ENCODE results near the gene SPACDR. TPM values are rescaled to one million over a fixed set of nuclear protein-coding genes. Genes with fewer than 3 reads are reported as not detected.

SPACDR gene
- polyA plus RNA-seq, 1 experiment = 0.76 TPM

DNA sequence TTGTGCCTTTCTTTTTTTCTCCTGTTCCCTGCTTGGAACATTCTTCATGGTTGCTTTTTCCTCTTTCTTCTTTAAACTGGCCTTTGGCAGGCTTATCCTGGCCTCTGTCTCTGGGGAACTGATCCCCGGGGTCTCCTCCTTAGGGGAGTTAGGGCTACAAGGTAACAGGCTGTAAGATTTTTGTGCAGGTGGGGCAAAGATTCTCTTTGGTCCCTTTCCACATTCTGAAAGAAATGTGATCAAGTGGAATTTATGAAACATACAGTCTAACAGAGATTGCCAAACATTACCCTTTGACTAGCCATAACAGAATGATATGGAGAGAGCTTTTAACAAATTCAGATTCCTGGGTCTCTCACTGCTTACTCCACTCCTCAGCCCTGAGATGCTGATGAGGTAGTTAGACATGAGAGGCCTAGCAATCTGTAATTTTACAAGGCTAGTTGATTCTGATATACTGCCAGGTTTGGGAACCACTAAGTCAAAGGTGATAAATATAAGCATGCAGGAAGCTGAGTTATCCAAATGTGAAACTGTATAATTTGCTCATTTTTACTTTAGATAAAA, 44.3 kb downstream of the SPACDR start:
- no peak overlapping the region for H3K4me3 ChIP-seq (ENCODE audit: low read depth, low read length)
- no peaks in the 10 kb centered on the region for H3K27me3 ChIP-seq (ENCODE audit: control insufficient read depth, insufficient read depth, low read length)
- no peak overlapping the region for H3K27ac ChIP-seq (ENCODE audit: low read depth, low read length)
- TF ChIP-seq, protein P1, sequence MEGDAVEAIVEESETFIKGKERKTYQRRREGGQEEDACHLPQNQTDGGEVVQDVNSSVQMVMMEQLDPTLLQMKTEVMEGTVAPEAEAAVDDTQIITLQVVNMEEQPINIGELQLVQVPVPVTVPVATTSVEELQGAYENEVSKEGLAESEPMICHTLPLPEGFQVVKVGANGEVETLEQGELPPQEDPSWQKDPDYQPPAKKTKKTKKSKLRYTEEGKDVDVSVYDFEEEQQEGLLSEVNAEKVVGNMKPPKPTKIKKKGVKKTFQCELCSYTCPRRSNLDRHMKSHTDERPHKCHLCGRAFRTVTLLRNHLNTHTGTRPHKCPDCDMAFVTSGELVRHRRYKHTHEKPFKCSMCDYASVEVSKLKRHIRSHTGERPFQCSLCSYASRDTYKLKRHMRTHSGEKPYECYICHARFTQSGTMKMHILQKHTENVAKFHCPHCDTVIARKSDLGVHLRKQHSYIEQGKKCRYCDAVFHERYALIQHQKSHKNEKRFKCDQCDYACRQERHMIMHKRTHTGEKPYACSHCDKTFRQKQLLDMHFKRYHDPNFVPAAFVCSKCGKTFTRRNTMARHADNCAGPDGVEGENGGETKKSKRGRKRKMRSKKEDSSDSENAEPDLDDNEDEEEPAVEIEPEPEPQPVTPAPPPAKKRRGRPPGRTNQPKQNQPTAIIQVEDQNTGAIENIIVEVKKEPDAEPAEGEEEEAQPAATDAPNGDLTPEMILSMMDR (IDR thresholded peaks at IDR 0.05; ENCODE audit: low read depth, low read length) = no peak
- no peaks in the 10 kb centered on the region for H3K9me3 ChIP-seq (ENCODE audit: control insufficient read depth, insufficient read depth, low read length)
- no peak for DNase-seq (ENCODE audit: low read depth, low spot score)
- POLR2A ChIA-PET = interaction anchor here (1.4 kb wide), 1 partner anchor 9 kb away, joined by 9 read pairs; the partner anchor contains the start of gene ZCWPW1
- CTCF ChIA-PET = interaction anchor here (0.6 to 1.4 kb wide), 2 partner anchors 12 to 1343 kb away, joined by 3 to 7 read pairs; no protein-coding TSS in a partner anchor

DNA sequence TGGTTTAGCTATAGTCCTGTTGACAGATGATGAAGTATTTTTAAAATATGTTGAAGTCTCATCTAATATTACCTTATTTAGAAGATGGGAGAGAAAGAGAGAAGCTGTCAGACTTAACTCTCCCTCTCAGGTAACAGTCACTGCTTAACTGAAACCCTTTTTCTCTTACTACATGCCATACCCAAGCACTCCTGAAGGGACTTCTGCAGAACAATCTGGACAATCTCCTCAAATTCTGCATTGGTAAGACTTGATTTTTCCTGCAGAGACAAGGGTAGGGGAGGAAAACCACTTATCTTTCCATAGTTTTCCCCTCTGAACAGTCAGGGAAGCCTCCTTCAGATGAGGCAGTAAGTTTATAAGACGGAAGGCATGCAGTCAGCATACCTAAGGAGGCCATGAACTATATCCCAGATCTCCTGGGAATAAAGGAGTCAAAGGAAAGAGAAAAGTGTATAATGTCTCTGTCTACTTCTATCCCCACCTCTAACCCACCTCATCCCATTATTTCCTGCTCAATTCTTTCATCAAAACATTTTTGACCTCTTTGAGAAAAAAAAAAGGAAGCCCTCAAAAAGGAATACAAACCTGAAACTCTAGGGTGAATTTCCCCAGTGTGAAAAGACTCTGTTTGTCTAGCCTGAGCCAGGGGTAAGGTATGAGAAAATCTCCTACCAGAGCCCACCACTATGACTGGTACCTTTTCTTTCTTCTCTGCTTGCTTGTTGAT, 45.0 kb downstream of the SPACDR start:
- TF ChIP-seq, protein P1 (IDR thresholded peaks at IDR 0.05; ENCODE audit: low read depth, low read length) = 0 out of 2 replicates have a peak, but pooled peaks have one; percentile 9
- no peaks in the 10 kb centered on the region for H3K9me3 ChIP-seq (ENCODE audit: control insufficient read depth, insufficient read depth, low read length)
- no peak overlapping the region for H3K27ac ChIP-seq (ENCODE audit: low read depth, low read length)
- no peak overlapping the region for H3K4me3 ChIP-seq (ENCODE audit: low read depth, low read length)
- DNase-seq (ENCODE audit: low read depth, low spot score) = no peak
- CTCF ChIA-PET = interaction anchor here (0.6 to 1.2 kb wide), 3 partner anchors 11 to 1342 kb away, joined by 3 to 4 read pairs (median 3); no protein-coding TSS in a partner anchor
- POLR2A ChIA-PET = interaction anchor here (1.4 kb wide), 1 partner anchor 9 kb away, joined by 9 read pairs; the partner anchor contains the start of gene ZCWPW1
- no peaks in the 10 kb centered on the region for H3K27me3 ChIP-seq (ENCODE audit: control insufficient read depth, insufficient read depth, low read length)

DNA sequence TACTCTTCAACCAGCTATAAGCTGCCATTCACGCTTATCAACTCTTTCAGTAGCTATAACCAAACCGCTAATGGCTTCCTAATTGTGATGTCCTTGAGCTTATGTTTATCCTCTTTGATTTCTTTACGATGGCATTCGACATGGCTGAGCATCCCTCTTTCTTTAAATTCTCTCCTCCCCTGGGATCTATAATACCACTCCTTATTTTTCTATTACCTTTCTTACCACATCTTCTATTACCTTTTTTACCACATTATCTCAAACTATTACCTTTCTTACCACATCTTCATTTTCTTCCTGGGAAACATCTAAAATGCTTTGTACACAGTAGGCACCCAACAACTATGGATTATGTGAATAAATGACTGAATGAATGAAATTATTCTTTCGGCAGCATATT, 48.6 kb downstream of the SPACDR start:
- CTCF ChIA-PET = interaction anchor here (2.1 kb wide), 1 partner anchor 8 kb away, joined by 13 read pairs; no protein-coding TSS in a partner anchor
- POLR2A ChIA-PET = no interaction called here

DNA sequence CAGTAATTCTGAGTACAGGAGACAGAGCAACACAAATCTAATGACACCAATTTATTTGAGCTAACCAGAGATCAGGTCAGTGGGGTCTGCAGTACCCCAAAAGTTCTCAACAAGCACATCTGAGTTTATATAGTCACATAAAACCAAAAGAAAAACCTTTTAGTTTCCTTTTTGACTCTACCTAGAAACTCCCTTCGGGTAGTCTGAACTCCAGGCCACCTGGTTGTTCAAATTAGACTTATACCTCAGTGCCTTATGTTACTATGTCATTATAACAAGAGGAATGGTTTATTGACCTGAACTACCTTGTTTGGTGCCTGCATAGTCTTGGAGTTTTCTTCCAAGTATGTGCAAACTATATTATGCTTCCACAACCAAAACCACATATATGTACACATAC, 50.2 kb downstream of the SPACDR start:
- POLR2A ChIA-PET = no interaction called here
- no peak for DNase-seq (ENCODE audit: low read depth, low spot score)
- TF ChIP-seq, protein P1 (IDR thresholded peaks at IDR 0.05; ENCODE audit: low read depth, low read length) = no peak
- Histone ChIP-seq H3K27me3 (ENCODE audit: control insufficient read depth, insufficient read depth, low read length) (peaks cover 16% of the 10 kb centered on the region), H3K9me3 (ENCODE audit: control insufficient read depth, insufficient read depth, low read length) (no peaks in the 10 kb centered on the region), H3K27ac (ENCODE audit: low read depth, low read length) (no peak overlapping the region), H3K4me3 (ENCODE audit: low read depth, low read length) (no peak overlapping the region)
- CTCF ChIA-PET = interaction anchor here (0.5 kb wide), 1 partner anchor 27 kb away, joined by 7 read pairs; no protein-coding TSS in a partner anchor

More for the DNA sequence above, 48.6 kb downstream of the SPACDR start:
- DNase-seq (ENCODE audit: low read depth, low spot score) = no peak
- no peak overlapping the region for H3K4me3 ChIP-seq (ENCODE audit: low read depth, low read length)
- peaks cover 6% of the 10 kb centered on the region for H3K27me3 ChIP-seq (ENCODE audit: control insufficient read depth, insufficient read depth, low read length)
- no peaks in the 10 kb centered on the region for H3K9me3 ChIP-seq (ENCODE audit: control insufficient read depth, insufficient read depth, low read length)
- TF ChIP-seq, protein P1 (IDR thresholded peaks at IDR 0.05; ENCODE audit: low read depth, low read length) = no peak
- H3K27ac ChIP-seq (ENCODE audit: low read depth, low read length) = no peak overlapping the region

DNA sequence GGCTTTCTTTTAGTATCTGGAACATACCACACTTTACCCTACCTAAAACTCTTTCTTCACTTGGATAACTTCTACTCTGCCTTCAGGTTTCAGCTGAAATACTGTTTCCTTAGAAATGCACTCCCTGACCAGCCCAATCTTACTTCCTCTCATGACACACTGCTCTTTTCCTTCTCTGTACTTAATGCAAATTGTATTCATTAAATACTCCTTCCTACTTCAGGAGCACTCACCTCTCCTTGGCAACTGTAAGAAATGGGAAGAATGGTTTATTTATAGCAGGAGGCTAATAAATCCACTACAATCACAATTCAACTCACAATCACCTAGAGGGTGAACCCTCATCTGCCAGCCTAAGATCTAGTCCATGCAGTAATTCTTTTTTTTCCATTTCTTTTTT, 50.7 kb downstream of the SPACDR start:
- POLR2A ChIA-PET = no interaction called here
- TF ChIP-seq, protein P1 (IDR thresholded peaks at IDR 0.05; ENCODE audit: low read depth, low read length) = no peak

More for the DNA sequence above, 50.7 kb downstream of the SPACDR start:
- no peaks in the 10 kb centered on the region for H3K9me3 ChIP-seq (ENCODE audit: control insufficient read depth, insufficient read depth, low read length)
- peaks cover 16% of the 10 kb centered on the region for H3K27me3 ChIP-seq (ENCODE audit: control insufficient read depth, insufficient read depth, low read length)
- CTCF ChIA-PET = no interaction called here
- no peak overlapping the region for H3K27ac ChIP-seq (ENCODE audit: low read depth, low read length)
- H3K4me3 ChIP-seq (ENCODE audit: low read depth, low read length) = no peak overlapping the region
- DNase-seq (ENCODE audit: low read depth, low spot score) = no peak
